A549 (cell line): ENCODE measurements around the gene IQSEC2. TPM values are rescaled to one million over a fixed set of nuclear protein-coding genes. Genes with fewer than 3 reads are reported as not detected.

Experiments
- ATAC-seq, 2 experiments: fragments of 200-7000 bp in 1 of 2; fragments of >200 bp in 1 of 2; cut with Nextera tagmentation in 1 of 2; cut with Tn5 transposase in 1 of 2; 3 replicates each; pipeline versions ENCODE4 v1.8.0 to v1.9.1; 2018 to 2020; ENCODE audit warnings: mild to moderate bottlenecking in 1 of 2, moderate library complexity in 1 of 2
- CTCF ChIA-PET: fragments of 300-600 bp; sonication (Branson Sonifier 250); formaldehyde crosslinking; extraction: SDS; loops from one replicate; lab custom pipeline; 2021; ENCODE audit warnings: antibody characterized with exemption, inconsistent platforms; lab: Yijun Ruan, JAX
- POLR2A ChIA-PET: fragments of 350-600 bp; formaldehyde crosslinking; extraction: SDS; loops from one replicate; lab custom pipeline; 2021; ENCODE audit warnings: antibody characterized with exemption, inconsistent platforms; lab: Yijun Ruan, JAX
- DNase-seq, 2 experiments: peaks; one replicate each; pipeline versions ENCODE4 v3.0.0 to v3.0.0-alpha.2; 2011 to 2016; ENCODE audit warnings: low read depth in 1 of 2, low spot score in 1 of 2
- FAIRE-seq: peaks from 2 replicates; lab custom pipeline; 2011; peaks lifted over from hg19 to GRCh38; lab: Jason Lieb, UNC
- H3K27ac ChIP-seq, 2 experiments: fragments of >200 bp; sonication (Bioruptor Twin); formaldehyde crosslinking; 3 replicates each; pipeline ENCODE4 v1.5.1; 2016 to 2017
- H3K4me1 ChIP-seq: fragments of >200 bp; sonication (Bioruptor Twin); formaldehyde crosslinking; 3 replicates; pipeline ENCODE4 v1.6.1; 2016
- H3K4me2 ChIP-seq: fragments of >200 bp; sonication (Bioruptor Twin); formaldehyde crosslinking; 3 replicates; pipeline ENCODE4 v1.6.1; 2016
- H3K4me3 ChIP-seq: fragments of >200 bp; sonication (Bioruptor Twin); formaldehyde crosslinking; 3 replicates; pipeline ENCODE4 v1.5.1; 2016
- H3K9me3 ChIP-seq: fragments of >200 bp; sonication (Bioruptor Twin); formaldehyde crosslinking; 3 replicates; pipeline ENCODE4 v1.6.1; 2016
- CBX2 ChIP-seq: fragments of 200-600 bp; sonication (generic); IDR thresholded peaks from 2 replicates; pipeline ENCODE4 v1.6.1; 2016; ENCODE audit warnings: low read depth, mild to moderate bottlenecking, borderline replicate concordance
- CHD2 ChIP-seq: fragments of 150-350 bp; IDR thresholded peaks from 2 replicates; pipeline ENCODE4 v1.6.1; 2014; ENCODE audit warnings: low read length; ENCODE audit not compliant: partially characterized antibody
- CHD4 ChIP-seq: fragments of 200-600 bp; sonication (generic); IDR thresholded peaks from 2 replicates; pipeline ENCODE4 v1.6.1; 2016; ENCODE audit warnings: antibody characterized with exemption, mild to moderate bottlenecking, borderline replicate concordance
- EHMT2 ChIP-seq: fragments of 200-600 bp; sonication (generic); IDR thresholded peaks from 2 replicates; pipeline ENCODE4 v1.6.1; 2016; ENCODE audit warnings: antibody characterized with exemption, low read depth, mild to moderate bottlenecking, moderate library complexity
- ESRRA ChIP-seq: fragments of 150-350 bp; IDR thresholded peaks from 2 replicates; pipeline ENCODE4 v1.6.1; 2014; ENCODE audit warnings: mild to moderate bottlenecking, low read length, borderline replicate concordance
- FOSB ChIP-seq: fragments of 250-450 bp; sonication (Bioruptor Pico); IDR thresholded peaks from 2 replicates; pipeline ENCODE4 v1.5.0; 2020; ENCODE audit warnings: mild to moderate bottlenecking, moderate library complexity
- FOSL2 ChIP-seq, 2 experiments: fragments of 450-650 bp in 1 of 2; fragments of >200 bp in 1 of 2; sonication (Bioruptor Twin) in 1 of 2; formaldehyde crosslinking; IDR thresholded peaks; 2 replicates each; pipeline versions ENCODE4 v1.5.0 to v1.6.1; 2016 to 2020; ENCODE audit warnings: mild to moderate bottlenecking in 1 of 2, moderate library complexity in 1 of 2
- GATA3 ChIP-seq: IDR thresholded peaks from 2 replicates; pipeline ENCODE4 v1.6.1; 2012; ENCODE audit warnings: borderline replicate concordance
- HEYL ChIP-seq: fragments of 250-450 bp; sonication (Bioruptor Pico); IDR thresholded peaks from 2 replicates; pipeline ENCODE4 v1.8.0; 2021; ENCODE audit warnings: mild to moderate bottlenecking, moderate library complexity
- HMGXB4 ChIP-seq: fragments of 250-450 bp; sonication (Bioruptor Pico); IDR thresholded peaks from 2 replicates; pipeline ENCODE4 v1.5.0; 2021; ENCODE audit warnings: mild to moderate bottlenecking, moderate library complexity, borderline replicate concordance
- HOXB13 ChIP-seq: fragments of 250-450 bp; sonication (Bioruptor Pico); IDR thresholded peaks from 2 replicates; pipeline ENCODE4 v1.5.0; 2020; ENCODE audit warnings: low read depth, mild to moderate bottlenecking, moderate library complexity
- JUN ChIP-seq, 2 experiments: fragments of >200 bp; sonication (Bioruptor Twin); formaldehyde crosslinking; IDR thresholded peaks; 2 replicates in 1 of 2; 3 replicates in 1 of 2; pipeline ENCODE4 v1.6.1; 2016 to 2017
- MYC ChIP-seq: IDR thresholded peaks from 2 replicates; pipeline ENCODE4 v1.6.1; 2012; ENCODE audit warnings: mild to moderate bottlenecking, inconsistent platforms, low read length, improper control_type of control experiment, borderline replicate concordance
- NFE2L2 ChIP-seq: fragments of 150-350 bp; conservative IDR thresholded peaks from 2 replicates; pipeline ENCODE4 v1.6.1; 2014; ENCODE audit warnings: low read length
- NPAS2 ChIP-seq: fragments of 250-450 bp; sonication (Bioruptor Pico); IDR thresholded peaks from 2 replicates; pipeline ENCODE4 v1.8.0; 2022; ENCODE audit warnings: mild to moderate bottlenecking, moderate library complexity, borderline replicate concordance
- NR3C1 ChIP-seq: fragments of >200 bp; sonication (Bioruptor Twin); formaldehyde crosslinking; IDR thresholded peaks from 3 replicates; pipeline ENCODE4 v1.6.1; 2017
- PHF8 ChIP-seq: fragments of 200-600 bp; sonication (generic); IDR thresholded peaks from 2 replicates; pipeline ENCODE4 v1.6.1; 2016; ENCODE audit warnings: low read depth, mild to moderate bottlenecking, antibody characterized with exemption, moderate library complexity, borderline replicate concordance
- RAD21 ChIP-seq, 2 experiments: fragments of >200 bp in 1 of 2; sonication (Bioruptor Twin) in 1 of 2; formaldehyde crosslinking in 1 of 2; IDR thresholded peaks in 1 of 2; conservative IDR thresholded peaks in 1 of 2; 2 replicates in 1 of 2; 3 replicates in 1 of 2; pipeline ENCODE4 v1.6.1; 2012 to 2018; ENCODE audit warnings: inconsistent platforms in 1 of 2
- RFX5 ChIP-seq: fragments of 450-650 bp; IDR thresholded peaks from 2 replicates; pipeline ENCODE4 v1.7.1; 2014; ENCODE audit warnings: antibody characterized with exemption, mild to moderate bottlenecking, moderate library complexity
- RNF2 ChIP-seq: fragments of 200-600 bp; sonication (generic); IDR thresholded peaks from 2 replicates; pipeline ENCODE4 v1.6.1; 2016; ENCODE audit warnings: low read depth, mild to moderate bottlenecking, antibody characterized with exemption, moderate library complexity, borderline replicate concordance
- TFCP2L1 ChIP-seq: fragments of 250-450 bp; sonication (Bioruptor Pico); IDR thresholded peaks from 2 replicates; pipeline ENCODE4 v1.5.0; 2021; ENCODE audit warnings: mild to moderate bottlenecking
- TP53 ChIP-seq: fragments of 250-450 bp; sonication (Bioruptor Pico); IDR thresholded peaks from 2 replicates; pipeline ENCODE4 v1.5.0; 2021; ENCODE audit warnings: mild to moderate bottlenecking, moderate library complexity
- ZC3H11A ChIP-seq: fragments of 450-650 bp; IDR thresholded peaks from 2 replicates; pipeline ENCODE4 v1.6.1; 2014; ENCODE audit warnings: antibody characterized with exemption, mild to moderate bottlenecking
- ZSCAN20 ChIP-seq: fragments of 250-450 bp; sonication (Bioruptor Pico); IDR thresholded peaks from 2 replicates; pipeline ENCODE4 v1.8.0; 2022; ENCODE audit warnings: mild to moderate bottlenecking, moderate library complexity
- WGBS: methylation state at CpG from one replicate; pipeline ENCODE4 v1.1.6; 2017; ENCODE audit errors: missing lambda C conversion rate; 5-methylcytosine and 5-hydroxymethylcytosine counted together
- polyA plus RNA-seq, 4 experiments: library from polyadenylated mRNA; depleted of rRNA in 3 of 4; stranded (reverse); fragments of >200 nt; fragmentation: RNase III in 1 of 4; extraction: RNeasy Plus Mini Kit Qiagen cat#74134 plus additional on column Dnase treatment in 1 of 4; gene quantifications; 2 replicates in 3 of 4; 3 replicates in 1 of 4; pipeline ENCODE4 v1.2.3, GENCODE V29; 2011 to 2017
- TF ChIP-seq, protein P1 (sequence below): fragments of >200 bp; sonication (Bioruptor Twin); formaldehyde crosslinking; IDR thresholded peaks from 2 replicates; pipeline ENCODE4 v1.6.1; 2016
- TF ChIP-seq, protein P2 (sequence below): fragments of >200 bp; sonication (Bioruptor Twin); formaldehyde crosslinking; IDR thresholded peaks from 3 replicates; pipeline ENCODE4 v1.5.1; 2016
- TF ChIP-seq, protein P3 (sequence below): fragments of 450-650 bp; IDR thresholded peaks from 2 replicates; pipeline ENCODE4 v1.6.1; 2014; ENCODE audit warnings: antibody characterized with exemption
- TF ChIP-seq, protein P4 (sequence below): IDR thresholded peaks from 2 replicates; pipeline ENCODE4 v1.6.1; 2012

IQSEC2 gene
- polyA plus RNA-seq, 2 of the 4 experiments (the other 2 are of a cell fraction) = 28.3 to 37.6 TPM

DNA sequence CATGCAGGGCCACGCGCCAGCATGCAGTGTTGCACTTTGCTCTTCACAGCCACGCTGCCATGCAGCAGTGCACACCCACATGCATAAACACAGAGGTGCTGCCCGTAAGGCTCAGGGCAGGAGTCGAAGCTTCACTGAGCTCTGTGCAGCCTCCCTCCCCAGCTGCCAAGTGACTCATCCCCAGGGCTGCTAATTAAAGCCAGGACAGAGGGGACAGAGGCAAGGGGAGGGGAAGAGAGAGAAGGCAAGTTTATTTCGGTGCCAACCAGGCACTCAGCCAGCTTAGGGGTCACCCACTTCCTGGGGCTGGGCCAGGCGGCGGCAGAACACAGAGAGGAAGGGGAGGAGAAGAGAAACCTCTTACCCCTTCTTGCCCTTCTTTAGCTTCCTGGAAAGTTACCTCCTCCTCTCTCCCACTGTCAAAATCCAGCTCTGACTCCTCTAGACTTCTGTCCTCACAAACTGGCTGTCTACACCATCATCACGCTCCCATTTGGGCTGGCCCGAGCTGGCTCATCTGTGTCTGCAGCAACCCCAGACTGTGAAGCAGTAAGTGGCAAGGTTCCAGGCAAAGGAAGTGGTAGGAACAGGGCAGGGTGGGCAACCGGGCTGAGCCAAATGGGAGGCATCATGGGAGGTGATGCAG, 6.2 kb upstream of the IQSEC2 start:
- Histone ChIP-seq H3K4me3 (no peak overlapping the region), H3K4me1 (peaks cover 34% of the 10 kb centered on the region), H3K4me2 (peak overlapping the region; percentile 62), H3K27ac (peak overlapping the region; percentile 32 to 73; a peak in 3 of 6 replicates), H3K9me3 (no peaks in the 10 kb centered on the region)
- WGBS = 27% methylated on average over 5 of the region's 11 CpGs
- ChIA-PET CTCF (interaction anchor here (1.2 to 12.8 kb wide), 2 partner anchors 15 to 27 kb away, joined by 3 to 170 read pairs; no protein-coding TSS in a partner anchor), POLR2A (no interaction called here)
- FAIRE-seq (no peak), ATAC-seq (peak; percentile 66 to 68; a peak in 5 of 6 replicates), DNase-seq (no peak)
- TF ChIP-seq EHMT2 (no peak), FOSL2 (IDR thresholded peaks at IDR 0.05) (no peak), FOSL2 (CRISPR knock-in tag; IDR thresholded peaks at IDR 0.05) (peak; percentile 24; the same call in 1 of the 2 replicates)

- ATAC-seq = no peak
- H3K4me2 ChIP-seq = no peak overlapping the region
- DNase-seq = no peak
- FAIRE-seq = no peak
- H3K4me3 ChIP-seq = no peak overlapping the region
- ChIA-PET POLR2A (no interaction called here), CTCF (interaction anchor here (0.7 to 12.8 kb wide), 8 partner anchors 9 to 160 kb away, joined by 3 to 170 read pairs (median 5); no protein-coding TSS in a partner anchor)
- H3K27ac ChIP-seq = no peak overlapping the region
- H3K9me3 ChIP-seq = no peaks in the 10 kb centered on the region
- 67% methylated on average over 3 of the region's 3 CpGs for WGBS
- TF ChIP-seq CHD4 (no peak), PHF8 (no peak), FOSB (CRISPR knock-in tag) (no peak), RFX5 (no peak), MYC (no peak), GATA3 (no peak), CBX2 (no peak), TP53 (no peak), NFE2L2 (no peak), JUN (IDR thresholded peaks at IDR 0.05) (no peak), CHD2 (no peak), TFCP2L1 (CRISPR knock-in tag) (no peak), HEYL (no peak), NPAS2 (no peak), HOXB13 (CRISPR knock-in tag) (no peak), NR3C1 (no peak)
- TF ChIP-seq, protein P1, sequence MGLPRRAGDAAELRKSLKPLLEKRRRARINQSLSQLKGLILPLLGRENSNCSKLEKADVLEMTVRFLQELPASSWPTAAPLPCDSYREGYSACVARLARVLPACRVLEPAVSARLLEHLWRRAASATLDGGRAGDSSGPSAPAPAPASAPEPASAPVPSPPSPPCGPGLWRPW = no peak
- TF ChIP-seq, protein P2, sequence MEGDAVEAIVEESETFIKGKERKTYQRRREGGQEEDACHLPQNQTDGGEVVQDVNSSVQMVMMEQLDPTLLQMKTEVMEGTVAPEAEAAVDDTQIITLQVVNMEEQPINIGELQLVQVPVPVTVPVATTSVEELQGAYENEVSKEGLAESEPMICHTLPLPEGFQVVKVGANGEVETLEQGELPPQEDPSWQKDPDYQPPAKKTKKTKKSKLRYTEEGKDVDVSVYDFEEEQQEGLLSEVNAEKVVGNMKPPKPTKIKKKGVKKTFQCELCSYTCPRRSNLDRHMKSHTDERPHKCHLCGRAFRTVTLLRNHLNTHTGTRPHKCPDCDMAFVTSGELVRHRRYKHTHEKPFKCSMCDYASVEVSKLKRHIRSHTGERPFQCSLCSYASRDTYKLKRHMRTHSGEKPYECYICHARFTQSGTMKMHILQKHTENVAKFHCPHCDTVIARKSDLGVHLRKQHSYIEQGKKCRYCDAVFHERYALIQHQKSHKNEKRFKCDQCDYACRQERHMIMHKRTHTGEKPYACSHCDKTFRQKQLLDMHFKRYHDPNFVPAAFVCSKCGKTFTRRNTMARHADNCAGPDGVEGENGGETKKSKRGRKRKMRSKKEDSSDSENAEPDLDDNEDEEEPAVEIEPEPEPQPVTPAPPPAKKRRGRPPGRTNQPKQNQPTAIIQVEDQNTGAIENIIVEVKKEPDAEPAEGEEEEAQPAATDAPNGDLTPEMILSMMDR = no peak
- TF ChIP-seq, protein P3, sequence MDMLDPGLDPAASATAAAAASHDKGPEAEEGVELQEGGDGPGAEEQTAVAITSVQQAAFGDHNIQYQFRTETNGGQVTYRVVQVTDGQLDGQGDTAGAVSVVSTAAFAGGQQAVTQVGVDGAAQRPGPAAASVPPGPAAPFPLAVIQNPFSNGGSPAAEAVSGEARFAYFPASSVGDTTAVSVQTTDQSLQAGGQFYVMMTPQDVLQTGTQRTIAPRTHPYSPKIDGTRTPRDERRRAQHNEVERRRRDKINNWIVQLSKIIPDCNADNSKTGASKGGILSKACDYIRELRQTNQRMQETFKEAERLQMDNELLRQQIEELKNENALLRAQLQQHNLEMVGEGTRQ = no peak
- H3K4me1 ChIP-seq = peaks cover 45% of the 10 kb centered on the region
These were observed 4.8 kb upstream of the IQSEC2 start for GRCh38 chrX:53286171-53286570.

DNA sequence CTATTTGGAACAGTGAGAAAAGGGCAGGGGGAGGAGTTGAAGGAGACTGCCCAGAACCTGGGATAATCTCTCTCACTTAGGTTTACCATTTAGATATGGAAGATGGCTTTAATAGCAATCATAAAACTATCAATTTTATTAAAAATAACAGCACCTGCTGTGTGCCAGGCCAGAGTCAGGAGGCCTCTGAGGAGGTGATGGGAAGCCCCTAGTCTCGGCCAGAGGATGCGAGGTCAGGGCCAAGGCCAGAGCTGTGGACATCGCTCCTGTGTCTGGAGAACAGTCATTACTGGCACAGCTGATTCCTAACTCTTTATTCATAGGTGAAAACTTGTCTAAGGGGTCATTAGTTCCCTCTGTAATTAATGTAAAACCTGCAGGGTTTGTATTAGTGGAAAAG, 4.2 kb upstream of the IQSEC2 start:
- Histone ChIP-seq H3K4me1 (peaks cover 45% of the 10 kb centered on the region), H3K9me3 (no peaks in the 10 kb centered on the region), H3K27ac (no peak overlapping the region), H3K4me3 (no peak overlapping the region), H3K4me2 (no peak overlapping the region)
- FAIRE-seq (peak; percentile 49), DNase-seq (no peak), ATAC-seq (no peak)
- WGBS = 100% methylated on average over 3 of the region's 3 CpGs
- ChIA-PET CTCF (interaction anchor here (0.7 to 12.8 kb wide), 11 partner anchors 9 to 196 kb away, joined by 3 to 170 read pairs (median 9); no protein-coding TSS in a partner anchor), POLR2A (no interaction called here)
- no peak for TF ChIP-seq GATA3
- no peak for TF ChIP-seq HEYL
- no peak for TF ChIP-seq NPAS2
- no peak for TF ChIP-seq RAD21 (conservative IDR thresholded peaks at IDR 0.05 in 1 of 2, IDR thresholded peaks at IDR 0.05 in 1 of 2)
- TF ChIP-seq ZC3H11A = no peak
- TF ChIP-seq HMGXB4 = no peak
- TF ChIP-seq, protein P4, sequence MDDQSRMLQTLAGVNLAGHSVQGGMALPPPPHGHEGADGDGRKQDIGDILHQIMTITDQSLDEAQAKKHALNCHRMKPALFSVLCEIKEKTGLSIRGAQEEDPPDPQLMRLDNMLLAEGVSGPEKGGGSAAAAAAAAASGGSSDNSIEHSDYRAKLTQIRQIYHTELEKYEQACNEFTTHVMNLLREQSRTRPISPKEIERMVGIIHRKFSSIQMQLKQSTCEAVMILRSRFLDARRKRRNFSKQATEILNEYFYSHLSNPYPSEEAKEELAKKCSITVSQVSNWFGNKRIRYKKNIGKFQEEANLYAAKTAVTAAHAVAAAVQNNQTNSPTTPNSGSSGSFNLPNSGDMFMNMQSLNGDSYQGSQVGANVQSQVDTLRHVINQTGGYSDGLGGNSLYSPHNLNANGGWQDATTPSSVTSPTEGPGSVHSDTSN = no peak
- no peak for TF ChIP-seq ZSCAN20 (CRISPR knock-in tag)
- TF ChIP-seq ESRRA = no peak
- no peak for TF ChIP-seq RNF2
- TF ChIP-seq FOSL2 (IDR thresholded peaks at IDR 0.05) = no peak
- TF ChIP-seq FOSL2 (CRISPR knock-in tag; IDR thresholded peaks at IDR 0.05) = no peak
